ENCODE data around the gene SMIM22.

The SMIM22 gene

GRCh38 chr16:4814046-4814445 lies 18.9 kb downstream of the SMIM22 start:
- TF ChIP-seq EZH2 (IDR thresholded peaks at IDR 0.05) (no peak), FOXP2 (optimal IDR thresholded peaks at IDR 0.05; ENCODE audit: control extremely low read depth, extremely low read length, insufficient read depth) (no peak)
- Histone ChIP-seq H3K4me3 (no peak overlapping the region), H3K36me3 (ENCODE audit: insufficient read depth, low read length) (peaks cover 59% of the 10 kb centered on the region), H3K9me3 (ENCODE audit: low read depth, low read length) (no peaks in the 10 kb centered on the region), H3K27ac (no peak overlapping the region), H3K9ac (ENCODE audit: insufficient read length) (no peak overlapping the region)
- DNase-seq (ENCODE audit: low read depth, low spot score) = no peak

- Histone ChIP-seq H3K27ac (no peak overlapping the region), H3K4me3 (no peak overlapping the region), H3K36me3 (ENCODE audit: insufficient read depth, low read length) (peaks cover 64% of the 10 kb centered on the region), H3K9ac (ENCODE audit: insufficient read length) (no peak overlapping the region), H3K9me3 (ENCODE audit: low read depth, low read length) (no peaks in the 10 kb centered on the region)
- DNase-seq (ENCODE audit: low read depth, low spot score) = no peak
- TF ChIP-seq EZH2 (IDR thresholded peaks at IDR 0.05) = no peak
- no peak for TF ChIP-seq POLR2AphosphoS5 (IDR thresholded peaks at IDR 0.05; ENCODE audit: borderline replicate concordance, low read depth, low read length)
- no peak for TF ChIP-seq FOXP2 (optimal IDR thresholded peaks at IDR 0.05; ENCODE audit: control extremely low read depth, extremely low read length, insufficient read depth)
These were observed 19.5 kb downstream of the SMIM22 start for GRCh38 chr16:4814542-4815173.

GRCh38 chr16:4820652-4821051 lies 25.5 kb downstream of the SMIM22 start:
- DNase-seq (ENCODE audit: low read depth, low spot score) = no peak
- Histone ChIP-seq H3K27ac (no peak overlapping the region), H3K9ac (ENCODE audit: insufficient read length) (no peak overlapping the region), H3K36me3 (ENCODE audit: insufficient read depth, low read length) (peaks cover 66% of the 10 kb centered on the region), H3K9me3 (ENCODE audit: low read depth, low read length) (no peaks in the 10 kb centered on the region), H3K4me3 (no peak overlapping the region)
- no peak for TF ChIP-seq EZH2 (IDR thresholded peaks at IDR 0.05)
- no peak for TF ChIP-seq POLR2AphosphoS5 (IDR thresholded peaks at IDR 0.05; ENCODE audit: borderline replicate concordance, low read depth, low read length)
- TF ChIP-seq FOXP2 (optimal IDR thresholded peaks at IDR 0.05; ENCODE audit: control extremely low read depth, extremely low read length, insufficient read depth) = no peak

- no peak for DNase-seq (ENCODE audit: low read depth, low spot score)
- Histone ChIP-seq H3K4me3 (no peak overlapping the region), H3K27ac (no peak overlapping the region), H3K36me3 (ENCODE audit: insufficient read depth, low read length) (peaks cover 71% of the 10 kb centered on the region), H3K9ac (ENCODE audit: insufficient read length) (no peak overlapping the region), H3K9me3 (ENCODE audit: low read depth, low read length) (no peaks in the 10 kb centered on the region)
- TF ChIP-seq EZH2 (IDR thresholded peaks at IDR 0.05) = no peak
- no peak for TF ChIP-seq FOXP2 (optimal IDR thresholded peaks at IDR 0.05; ENCODE audit: control extremely low read depth, extremely low read length, insufficient read depth)
- TF ChIP-seq POLR2AphosphoS5 (IDR thresholded peaks at IDR 0.05; ENCODE audit: borderline replicate concordance, low read depth, low read length) = no peak
These were observed 30.0 kb downstream of the SMIM22 start for GRCh38 chr16:4825196-4825595.

- peaks cover 73% of the 10 kb centered on the region for H3K36me3 ChIP-seq (ENCODE audit: insufficient read depth, low read length)
- no peaks in the 10 kb centered on the region for H3K9me3 ChIP-seq (ENCODE audit: low read depth, low read length)
- no peak overlapping the region for H3K4me3 ChIP-seq
- no peak for TF ChIP-seq FOXP2 (optimal IDR thresholded peaks at IDR 0.05; ENCODE audit: control extremely low read depth, extremely low read length, insufficient read depth)
- no peak for TF ChIP-seq POLR2AphosphoS5 (IDR thresholded peaks at IDR 0.05; ENCODE audit: borderline replicate concordance, low read depth, low read length)
- TF ChIP-seq EZH2 (IDR thresholded peaks at IDR 0.05) = no peak
- H3K9ac ChIP-seq (ENCODE audit: insufficient read length) = no peak overlapping the region
- no peak for DNase-seq (ENCODE audit: low read depth, low spot score)
- no peak overlapping the region for H3K27ac ChIP-seq
These were observed 31.4 kb downstream of the SMIM22 start for GRCh38 chr16:4826526-4826925.

GRCh38 chr16:4826980-4827379 lies 31.8 kb downstream of the SMIM22 start:
- peaks cover 73% of the 10 kb centered on the region for H3K36me3 ChIP-seq (ENCODE audit: insufficient read depth, low read length)
- H3K9me3 ChIP-seq (ENCODE audit: low read depth, low read length) = no peaks in the 10 kb centered on the region
- TF ChIP-seq POLR2AphosphoS5 (IDR thresholded peaks at IDR 0.05; ENCODE audit: borderline replicate concordance, low read depth, low read length) (no peak), FOXP2 (optimal IDR thresholded peaks at IDR 0.05; ENCODE audit: control extremely low read depth, extremely low read length, insufficient read depth) (no peak), EZH2 (IDR thresholded peaks at IDR 0.05) (no peak)
- H3K27ac ChIP-seq = no peak overlapping the region
- no peak overlapping the region for H3K4me3 ChIP-seq
- no peak overlapping the region for H3K9ac ChIP-seq (ENCODE audit: insufficient read length)
- DNase-seq (ENCODE audit: low read depth, low spot score) = no peak

- Histone ChIP-seq H3K27ac (no peak overlapping the region), H3K4me3 (no peak overlapping the region), H3K36me3 (ENCODE audit: insufficient read depth, low read length) (peaks cover 76% of the 10 kb centered on the region), H3K9ac (ENCODE audit: insufficient read length) (no peak overlapping the region), H3K9me3 (ENCODE audit: low read depth, low read length) (no peaks in the 10 kb centered on the region)
- TF ChIP-seq EZH2 (IDR thresholded peaks at IDR 0.05) = no peak
- no peak for TF ChIP-seq POLR2AphosphoS5 (IDR thresholded peaks at IDR 0.05; ENCODE audit: borderline replicate concordance, low read depth, low read length)
- no peak for TF ChIP-seq FOXP2 (optimal IDR thresholded peaks at IDR 0.05; ENCODE audit: control extremely low read depth, extremely low read length, insufficient read depth)
- no peak for DNase-seq (ENCODE audit: low read depth, low spot score)
These were observed 33.6 kb downstream of the SMIM22 start for GRCh38 chr16:4828567-4829321.

- no peak overlapping the region for H3K4me3 ChIP-seq
- H3K9ac ChIP-seq (ENCODE audit: insufficient read length) = no peak overlapping the region
- DNase-seq (ENCODE audit: low read depth, low spot score) = no peak
- no peaks in the 10 kb centered on the region for H3K9me3 ChIP-seq (ENCODE audit: low read depth, low read length)
- TF ChIP-seq EZH2 (IDR thresholded peaks at IDR 0.05) = no peak
- TF ChIP-seq POLR2AphosphoS5 (IDR thresholded peaks at IDR 0.05; ENCODE audit: borderline replicate concordance, low read depth, low read length) = no peak
- no peak for TF ChIP-seq FOXP2 (optimal IDR thresholded peaks at IDR 0.05; ENCODE audit: control extremely low read depth, extremely low read length, insufficient read depth)
- peaks cover 77% of the 10 kb centered on the region for H3K36me3 ChIP-seq (ENCODE audit: insufficient read depth, low read length)
- no peak overlapping the region for H3K27ac ChIP-seq
These were observed 35.2 kb downstream of the SMIM22 start for GRCh38 chr16:4830408-4830807.

Measured in SK-N-MC (cell line).